ENCODE results near the gene TNIK. TPM values are rescaled to one million over a fixed set of nuclear protein-coding genes. Genes with fewer than 3 reads are reported as not detected.
A peak's percentile ranks its signal among the peaks of the same experiment; 100 is the strongest.

The TNIK gene
- total and polyA plus RNA-seq, 10 donors, result 0.85 to 34.5 (median 14.1) TPM

DNA sequence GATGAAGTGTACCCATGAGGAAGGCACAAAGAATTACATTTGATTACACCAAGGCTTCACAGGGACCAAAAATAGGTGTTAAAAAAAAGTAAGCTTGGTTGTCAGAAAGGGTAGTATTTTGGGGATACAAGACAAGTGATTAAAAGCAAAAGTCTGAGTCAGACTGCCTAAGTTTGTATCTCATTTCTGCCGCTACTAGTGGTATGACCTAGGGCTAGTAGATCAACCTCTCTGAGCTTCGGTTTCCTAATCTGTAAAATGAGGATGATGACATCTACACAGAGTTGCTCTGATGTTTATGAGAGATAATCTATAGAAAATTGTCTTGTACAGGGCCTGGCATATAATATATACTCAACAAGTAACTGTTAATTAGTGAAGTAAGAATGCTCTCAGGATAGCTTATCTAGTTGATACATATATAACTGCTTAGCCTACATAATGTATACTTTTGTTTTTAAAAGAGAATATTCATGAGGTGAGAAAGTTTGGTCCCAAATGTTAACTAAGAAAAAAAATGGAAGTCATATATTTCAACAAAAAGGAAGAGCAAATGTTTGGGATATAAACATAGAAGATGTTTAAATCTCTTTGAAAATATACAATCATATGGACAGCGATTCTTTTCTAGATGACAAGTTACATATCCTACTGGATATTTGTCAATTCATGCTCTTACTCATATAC lies 270.7 kb downstream of the TNIK start:
- no peak overlapping the region for H3K4me3 ChIP-seq
- H3K27me3 ChIP-seq (replicated peaks in 1 of 7), result no peaks in the 10 kb centered on the region
- H3K9me3 ChIP-seq, result no peaks in the 10 kb centered on the region
- H3K4me1 ChIP-seq, result peaks cover 0 to 4% (median 0%) of the 10 kb centered on the region in 6 donors
- intact Hi-C loops (cut with DNase I; ENCODE audit: low total_unique reads), result loop anchor here (5.0 to 10.0 kb wide), 2 partner anchors 275 to 378 kb away; partner anchors contain the start of gene TNIK
- no peak for DNase-seq
- no peaks in the 10 kb centered on the region for H3K36me3 ChIP-seq
- TF ChIP-seq, protein P1, sequence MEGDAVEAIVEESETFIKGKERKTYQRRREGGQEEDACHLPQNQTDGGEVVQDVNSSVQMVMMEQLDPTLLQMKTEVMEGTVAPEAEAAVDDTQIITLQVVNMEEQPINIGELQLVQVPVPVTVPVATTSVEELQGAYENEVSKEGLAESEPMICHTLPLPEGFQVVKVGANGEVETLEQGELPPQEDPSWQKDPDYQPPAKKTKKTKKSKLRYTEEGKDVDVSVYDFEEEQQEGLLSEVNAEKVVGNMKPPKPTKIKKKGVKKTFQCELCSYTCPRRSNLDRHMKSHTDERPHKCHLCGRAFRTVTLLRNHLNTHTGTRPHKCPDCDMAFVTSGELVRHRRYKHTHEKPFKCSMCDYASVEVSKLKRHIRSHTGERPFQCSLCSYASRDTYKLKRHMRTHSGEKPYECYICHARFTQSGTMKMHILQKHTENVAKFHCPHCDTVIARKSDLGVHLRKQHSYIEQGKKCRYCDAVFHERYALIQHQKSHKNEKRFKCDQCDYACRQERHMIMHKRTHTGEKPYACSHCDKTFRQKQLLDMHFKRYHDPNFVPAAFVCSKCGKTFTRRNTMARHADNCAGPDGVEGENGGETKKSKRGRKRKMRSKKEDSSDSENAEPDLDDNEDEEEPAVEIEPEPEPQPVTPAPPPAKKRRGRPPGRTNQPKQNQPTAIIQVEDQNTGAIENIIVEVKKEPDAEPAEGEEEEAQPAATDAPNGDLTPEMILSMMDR (IDR thresholded peaks at IDR 0.05 in 8 of 11, conservative IDR thresholded peaks at IDR 0.05 in 3 of 11), result no peak
- TF ChIP-seq POLR2AphosphoS5 (IDR thresholded peaks at IDR 0.05) (no peak), POLR2A (IDR thresholded peaks at IDR 0.05) (no peak)
- no peak overlapping the region for H3K27ac ChIP-seq
- WGBS, 5 donors, result 76 to 91% (median 82%) methylated on average over 3 of the region's 3 CpGs

DNA sequence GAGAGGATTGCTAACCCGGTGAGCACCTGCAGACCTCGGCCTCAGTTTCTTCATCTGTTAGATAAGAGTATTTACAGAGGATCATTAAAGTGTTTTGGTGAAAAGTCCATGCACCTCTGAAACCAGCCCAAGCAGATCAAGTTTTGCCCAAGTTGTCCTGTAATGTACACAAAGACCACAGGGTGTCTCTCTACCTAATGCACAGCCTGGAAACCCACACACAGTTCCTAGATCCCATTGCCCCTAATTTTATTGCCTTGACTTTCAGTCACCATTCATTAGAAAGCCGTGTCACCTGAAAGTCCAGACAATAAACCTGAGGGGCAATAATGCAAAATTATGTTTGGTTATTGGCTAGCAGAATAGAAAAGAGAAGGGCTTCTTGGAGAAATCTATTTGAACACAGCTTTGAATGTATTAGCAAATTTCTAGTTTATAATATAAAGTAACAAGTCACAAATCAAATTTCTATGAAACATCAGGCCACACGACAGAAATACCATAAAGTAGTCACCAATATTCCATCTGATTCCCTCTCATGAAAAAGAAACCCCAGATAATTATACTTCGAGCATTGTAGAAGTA lies 272.4 kb downstream of the TNIK start:
- 49 to 64% (median 53%) methylated on average over 5 of the region's 5 CpGs for WGBS, 5 donors
- TF ChIP-seq, protein P1 (IDR thresholded peaks at IDR 0.05 in 8 of 11, conservative IDR thresholded peaks at IDR 0.05 in 3 of 11), result peak in 9 of 11 experiments; percentile 20 to 73 (median 54)
- TF ChIP-seq POLR2AphosphoS5 (IDR thresholded peaks at IDR 0.05), result no peak
- DNase-seq, result no peak
- no peaks in the 10 kb centered on the region for H3K9me3 ChIP-seq
- H3K4me1 ChIP-seq, result peaks cover 0 to 8% (median 0%) of the 10 kb centered on the region in 6 donors
- no peak overlapping the region for H3K4me3 ChIP-seq
- intact Hi-C loops (cut with DNase I; ENCODE audit: low total_unique reads), result loop anchor here (5.0 to 10.0 kb wide), 2 partner anchors 277 to 380 kb away; partner anchors contain the start of gene TNIK
- H3K27me3 ChIP-seq (replicated peaks in 1 of 7), result no peaks in the 10 kb centered on the region
- no peak overlapping the region for H3K27ac ChIP-seq
- no peaks in the 10 kb centered on the region for H3K36me3 ChIP-seq

DNA sequence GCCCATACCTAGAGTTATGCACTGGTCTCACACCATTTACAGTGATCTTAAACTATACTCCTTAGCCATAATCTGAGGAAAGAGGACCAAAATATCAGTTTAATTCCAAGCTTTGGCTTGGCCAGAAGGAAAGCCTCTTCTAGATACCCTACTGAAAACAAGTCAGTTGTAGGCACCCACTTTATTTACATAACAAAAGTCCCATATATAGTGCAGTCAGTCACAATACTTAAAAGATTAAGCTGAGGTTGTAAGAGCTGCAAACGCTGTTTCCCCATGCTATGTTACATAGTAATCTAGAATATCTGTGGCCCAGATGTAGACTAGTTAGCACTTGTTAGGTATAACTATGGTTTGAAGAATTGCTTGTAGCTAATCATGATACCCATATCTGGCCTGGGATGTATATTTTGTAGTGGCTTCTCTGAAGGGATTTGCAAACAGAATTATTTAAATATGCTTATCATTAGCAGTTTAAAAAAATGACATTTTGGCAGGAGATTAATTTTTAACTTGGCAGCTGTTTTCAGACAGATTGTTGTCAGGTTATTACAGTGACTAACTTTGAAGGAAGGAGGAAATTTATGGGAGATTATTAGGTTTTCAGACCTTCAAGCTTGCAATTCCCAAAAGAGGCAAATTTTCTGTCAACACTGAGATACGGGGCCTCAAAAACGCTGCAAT lies 273.2 kb downstream of the TNIK start:
- WGBS, 5 donors, result 86 to 90% (median 88%) methylated on average over 3 of the region's 3 CpGs
- H3K27ac ChIP-seq, result no peak overlapping the region
- no peaks in the 10 kb centered on the region for H3K36me3 ChIP-seq
- no peak for DNase-seq
- no peaks in the 10 kb centered on the region for H3K27me3 ChIP-seq (replicated peaks in 1 of 7)
- H3K4me1 ChIP-seq, result peaks cover 0 to 8% (median 0%) of the 10 kb centered on the region in 6 donors
- TF ChIP-seq POLR2AphosphoS5 (IDR thresholded peaks at IDR 0.05), result no peak
- no peak for TF ChIP-seq POLR2A (IDR thresholded peaks at IDR 0.05)
- TF ChIP-seq, protein P1 (IDR thresholded peaks at IDR 0.05 in 8 of 11, conservative IDR thresholded peaks at IDR 0.05 in 3 of 11), result no peak
- no peaks in the 10 kb centered on the region for H3K9me3 ChIP-seq
- intact Hi-C loops (cut with DNase I; ENCODE audit: low total_unique reads), result loop anchor here (5.0 to 10.0 kb wide), 2 partner anchors 278 to 380 kb away; partner anchors contain the start of gene TNIK
- H3K4me3 ChIP-seq, result no peak overlapping the region

DNA sequence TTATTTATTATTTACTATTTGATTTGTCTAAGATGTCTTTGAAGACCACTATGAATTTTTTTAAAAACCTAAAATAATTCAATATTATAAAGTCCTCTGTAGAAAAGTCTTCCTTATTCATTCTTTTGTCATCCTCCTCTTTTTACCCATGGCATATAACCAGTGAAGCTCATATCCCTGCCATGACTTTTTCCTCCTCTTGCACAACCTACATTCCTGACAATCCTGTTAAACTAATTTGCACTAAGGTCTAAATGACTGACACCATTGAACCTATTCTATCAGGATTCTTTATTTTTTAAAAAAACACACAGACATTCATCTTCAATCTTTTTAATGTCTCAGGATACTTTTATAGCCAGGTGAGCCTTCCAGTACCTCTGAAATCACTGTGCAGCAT lies 273.8 kb downstream of the TNIK start:
- Histone ChIP-seq H3K4me1 (peaks cover 0 to 8% (median 0%) of the 10 kb centered on the region in 6 donors), H3K27me3 (replicated peaks in 1 of 7) (no peaks in the 10 kb centered on the region), H3K9me3 (no peaks in the 10 kb centered on the region), H3K27ac (no peak overlapping the region), H3K36me3 (no peaks in the 10 kb centered on the region), H3K4me3 (no peak overlapping the region)
- intact Hi-C loops (cut with DNase I; ENCODE audit: low total_unique reads), result loop anchor here (5.0 to 10.0 kb wide), 2 partner anchors 278 to 381 kb away; partner anchors contain the start of gene TNIK
- DNase-seq, result no peak
- TF ChIP-seq, protein P1 (IDR thresholded peaks at IDR 0.05 in 8 of 11, conservative IDR thresholded peaks at IDR 0.05 in 3 of 11), result no peak
- TF ChIP-seq POLR2A (IDR thresholded peaks at IDR 0.05) (no peak), POLR2AphosphoS5 (IDR thresholded peaks at IDR 0.05) (no peak)
